Ectodermal cell (in vitro differentiated cells): ENCODE data around the gene UGP2.
A peak's percentile ranks its signal among the peaks of the same experiment; 100 is the strongest.

Experiments
- H3K27ac ChIP-seq: 2 replicates; pipeline ENCODE4 v1.7.0; 2013; ENCODE audit warnings: mild to moderate bottlenecking, low read depth, low read length; ENCODE audit not compliant: insufficient read depth, poor library complexity, severe bottlenecking
- H3K27me3 ChIP-seq: 2 replicates; pipeline ENCODE4 v1.7.0; 2013; ENCODE audit warnings: mild to moderate bottlenecking, low read length; ENCODE audit not compliant: insufficient read depth, control insufficient read depth, poor library complexity, severe bottlenecking
- H3K36me3 ChIP-seq: one replicate; pipeline ENCODE4 v1.7.0; 2013; ENCODE audit warnings: low read length; ENCODE audit not compliant: control insufficient read depth, insufficient read depth
- H3K4me1 ChIP-seq: one replicate; pipeline ENCODE4 v1.7.0; 2013; ENCODE audit warnings: low read length; ENCODE audit not compliant: control insufficient read depth, insufficient read depth
- H3K4me3 ChIP-seq: 2 replicates; pipeline ENCODE4 v1.7.0; 2013; ENCODE audit warnings: low read depth, low read length, control low read depth; ENCODE audit not compliant: insufficient read depth
- H3K9me3 ChIP-seq: 2 replicates; pipeline ENCODE4 v1.7.0; 2013; ENCODE audit warnings: mild to moderate bottlenecking, low read length, moderate library complexity; ENCODE audit not compliant: control insufficient read depth
- WGBS, 2 experiments: methylation state at CpG; one replicate each; pipeline ENCODE4 v1.1.7; 2013; ENCODE audit warnings: missing lambda C conversion rate in 2 of 2; 5-methylcytosine and 5-hydroxymethylcytosine counted together

The UGP2 gene

DNA sequence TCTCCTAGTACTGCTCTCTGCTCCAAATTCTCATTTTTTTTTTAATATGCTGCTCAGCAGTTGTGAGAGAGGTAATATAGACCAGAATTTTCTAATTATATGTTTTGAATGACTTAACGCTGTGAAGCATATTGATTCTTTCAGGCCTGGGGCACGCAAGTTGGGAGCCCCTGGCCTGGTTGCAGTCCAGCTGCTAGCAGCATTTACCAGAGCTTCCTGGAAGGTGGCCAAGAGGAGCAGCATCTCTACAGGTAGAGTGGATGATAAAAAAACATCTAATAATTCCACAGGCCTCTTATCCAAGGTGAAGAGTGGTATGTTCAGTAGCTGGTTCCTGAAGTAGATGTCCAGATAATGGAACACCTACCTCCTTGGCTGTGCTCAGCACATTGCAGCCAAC is 7.3 kb upstream of the UGP2 start:
- no peaks in the 10 kb centered on the region for H3K9me3 ChIP-seq
- no peak overlapping the region for H3K27ac ChIP-seq
- no peak overlapping the region for H3K4me3 ChIP-seq
- no peaks in the 10 kb centered on the region for H3K36me3 ChIP-seq
- WGBS, 2 experiments, result 94 to 98% methylated on average over 2 of the region's 2 CpGs
- no peaks in the 10 kb centered on the region for H3K27me3 ChIP-seq
- no peaks in the 10 kb centered on the region for H3K4me1 ChIP-seq

DNA sequence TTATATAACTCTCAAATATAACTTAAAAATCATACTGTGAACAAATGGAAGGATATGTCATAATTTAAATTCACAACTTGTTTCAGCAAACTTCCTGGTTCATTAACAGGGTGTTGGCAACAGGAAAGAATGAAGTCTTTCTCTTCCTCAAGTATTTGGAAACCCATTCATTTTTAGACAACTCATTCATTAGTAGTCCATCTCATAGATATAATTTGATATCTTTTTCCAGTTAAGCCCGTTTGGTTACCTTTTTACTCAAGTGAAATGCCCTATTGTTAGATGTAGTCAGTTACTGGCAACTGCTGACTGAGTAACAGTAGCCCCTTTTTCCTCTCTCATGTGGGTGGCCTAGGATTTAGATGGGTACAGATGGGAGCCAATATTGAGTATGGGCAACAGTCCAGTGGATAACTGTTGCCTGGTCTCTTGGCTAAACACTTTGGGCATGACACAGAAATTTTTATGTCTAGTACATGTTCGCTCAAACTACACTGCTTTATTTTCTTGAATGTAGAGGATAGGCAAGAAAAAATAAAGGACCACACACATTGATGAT is 4.6 kb upstream of the UGP2 start:
- Histone ChIP-seq H3K27me3 (no peaks in the 10 kb centered on the region), H3K36me3 (no peaks in the 10 kb centered on the region), H3K9me3 (no peaks in the 10 kb centered on the region), H3K4me3 (no peak overlapping the region), H3K4me1 (no peaks in the 10 kb centered on the region), H3K27ac (no peak overlapping the region)
- 80 to 100% methylated on average over 1 to 2 of the region's 2 CpGs for WGBS, 2 experiments

DNA sequence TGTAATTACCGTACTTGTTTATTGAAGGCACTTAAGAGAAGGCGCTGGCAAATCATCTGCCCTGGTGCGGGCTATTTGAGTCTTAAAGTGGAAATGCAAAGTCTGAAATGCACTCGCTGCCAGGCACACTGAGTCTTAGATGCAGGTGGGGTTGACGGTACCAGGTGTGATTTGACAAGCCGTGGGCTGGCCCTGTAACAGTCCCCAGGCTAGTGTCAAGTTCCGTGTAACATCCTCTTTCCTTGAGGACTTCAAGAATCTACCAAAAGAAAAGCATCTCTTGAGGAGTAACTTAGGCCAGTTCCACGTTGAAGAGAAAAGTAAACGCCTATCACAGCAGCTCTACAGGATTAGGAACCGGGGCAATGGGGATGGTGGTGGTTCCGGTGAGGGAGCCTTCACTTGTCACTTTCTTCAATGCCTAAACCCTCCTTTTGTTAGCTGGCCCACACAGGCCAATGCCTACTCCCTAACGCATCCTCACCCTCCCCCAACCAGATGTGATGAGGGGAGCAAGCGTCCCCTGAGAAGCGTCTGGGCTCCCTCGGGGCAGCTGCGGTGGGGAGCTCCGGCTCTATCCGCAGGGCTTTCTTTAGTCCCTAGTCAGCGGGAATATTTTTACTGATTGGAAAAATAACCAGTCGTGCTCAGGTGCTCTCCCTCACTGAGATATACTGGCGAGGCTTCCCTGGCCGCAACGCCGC is 1.5 kb upstream of the UGP2 start:
- Histone ChIP-seq H3K36me3 (no peaks in the 10 kb centered on the region), H3K4me3 (peak overlapping the region; percentile 72), H3K9me3 (no peaks in the 10 kb centered on the region), H3K4me1 (peaks cover 14% of the 10 kb centered on the region), H3K27me3 (no peaks in the 10 kb centered on the region), H3K27ac (peak overlapping the region; percentile 72)
- 7 to 10% methylated on average over 24 of the region's 24 CpGs for WGBS, 2 experiments

DNA sequence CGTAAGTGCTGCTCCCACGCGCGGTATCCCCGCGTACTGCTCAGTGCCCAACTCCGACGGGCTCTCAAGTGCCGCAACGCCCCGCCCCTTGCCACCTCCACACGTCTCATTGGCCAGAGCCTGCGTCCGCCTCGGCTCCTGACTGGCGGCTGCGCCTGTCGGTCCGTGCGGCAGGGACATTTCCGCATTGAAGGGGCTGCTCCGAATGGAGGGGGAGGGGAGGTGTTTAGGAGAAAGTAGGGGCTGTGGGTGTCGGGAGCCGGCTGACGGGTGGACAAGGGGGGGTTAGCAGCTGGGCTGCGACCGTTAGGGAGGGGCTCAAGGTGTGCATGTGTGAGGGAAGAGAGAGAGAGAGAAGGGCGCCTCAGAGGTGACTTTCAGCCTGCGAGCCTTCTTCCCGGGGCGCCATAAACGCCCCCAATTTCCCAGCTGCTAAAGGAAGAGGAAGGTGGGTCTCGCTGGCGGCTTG is 877 bp upstream of the UGP2 start:
- peaks cover 18% of the 10 kb centered on the region for H3K4me1 ChIP-seq
- peak overlapping the region; percentile 72 for H3K4me3 ChIP-seq
- whole genome bisulfite sequencing, 2 experiments, result 0% methylated on average over 34 of the region's 34 CpGs
- no peaks in the 10 kb centered on the region for H3K27me3 ChIP-seq
- H3K27ac ChIP-seq, result peak overlapping the region; percentile 95
- H3K9me3 ChIP-seq, result no peaks in the 10 kb centered on the region
- H3K36me3 ChIP-seq, result no peaks in the 10 kb centered on the region

DNA sequence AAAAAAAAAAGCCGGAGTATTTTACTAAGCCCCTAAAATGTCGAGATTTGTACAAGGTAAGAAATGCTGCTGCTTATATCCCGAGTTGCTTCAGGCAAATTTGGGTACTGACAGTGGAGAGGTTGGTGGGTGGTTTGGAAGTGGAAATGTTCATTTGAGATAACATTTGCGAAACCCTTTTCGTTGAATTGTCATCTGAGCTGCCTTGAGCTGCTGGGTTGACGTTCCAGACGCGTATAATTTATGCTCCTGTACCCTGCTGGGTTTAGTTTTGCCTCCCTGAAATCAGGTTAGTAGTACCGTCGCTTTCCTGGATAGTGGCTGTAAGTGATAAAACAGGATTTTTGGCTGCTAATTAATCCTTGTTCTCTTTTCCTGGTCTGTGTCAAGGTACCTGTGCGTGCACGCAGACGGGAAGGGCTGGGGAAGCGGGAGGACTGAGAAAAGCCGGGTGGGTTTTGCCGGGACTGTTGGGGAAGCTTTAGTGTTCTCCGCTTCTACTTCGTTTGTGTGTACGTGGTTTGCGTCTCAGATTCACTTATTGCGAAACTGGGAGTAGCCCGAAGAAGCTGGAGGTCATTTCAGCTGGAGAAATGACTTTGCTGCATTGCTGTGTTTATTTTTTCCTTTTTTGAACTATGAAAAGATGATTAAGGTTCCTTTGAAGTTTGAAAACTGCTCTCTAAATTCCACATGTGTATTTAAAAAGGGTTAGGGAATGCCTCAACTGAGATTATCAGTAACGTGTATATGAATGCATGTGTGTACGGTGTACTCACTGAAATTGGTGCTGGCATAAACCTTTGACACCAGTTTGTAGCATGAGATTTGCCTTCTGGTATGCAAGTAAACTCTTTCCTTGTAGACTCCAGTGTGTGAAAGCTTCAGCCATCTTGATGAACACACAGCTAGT is 709 bp downstream of the UGP2 start:
- Histone ChIP-seq H3K4me3 (peak overlapping the region; percentile 72), H3K9me3 (no peaks in the 10 kb centered on the region), H3K27me3 (no peaks in the 10 kb centered on the region), H3K27ac (peak overlapping the region; percentile 95), H3K4me1 (peaks cover 20% of the 10 kb centered on the region), H3K36me3 (no peaks in the 10 kb centered on the region)
- WGBS, 2 experiments, result 1% methylated on average over 24 of the region's 24 CpGs

DNA sequence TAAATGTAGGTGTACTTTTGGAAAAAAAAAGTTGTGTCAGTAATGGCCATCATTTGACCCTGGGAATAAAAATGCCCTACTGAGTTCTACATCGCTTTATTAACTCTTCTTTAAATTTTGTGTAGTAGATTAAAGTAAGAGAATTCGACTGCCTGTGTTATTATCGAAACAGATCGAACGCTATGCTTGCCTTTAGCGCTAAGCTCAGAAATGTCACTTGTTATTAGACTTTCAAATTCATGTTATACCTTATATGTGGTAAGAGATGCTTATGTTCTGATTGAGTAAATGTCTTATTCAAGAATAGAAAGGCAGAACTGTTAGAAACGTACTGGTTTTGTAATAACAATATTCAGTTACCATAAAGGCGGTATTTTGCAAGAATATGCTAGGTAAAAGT is 1.4 kb downstream of the UGP2 start:
- Histone ChIP-seq H3K36me3 (no peaks in the 10 kb centered on the region), H3K4me3 (peak overlapping the region; percentile 72), H3K4me1 (peaks cover 20% of the 10 kb centered on the region), H3K27ac (no peak overlapping the region), H3K27me3 (no peaks in the 10 kb centered on the region), H3K9me3 (no peaks in the 10 kb centered on the region)
- 9 to 14% methylated on average over 7 to 8 of the region's 8 CpGs for WGBS, 2 experiments

- Histone ChIP-seq H3K27ac (no peak overlapping the region), H3K9me3 (no peaks in the 10 kb centered on the region), H3K4me1 (peaks cover 22% of the 10 kb centered on the region), H3K36me3 (no peaks in the 10 kb centered on the region), H3K4me3 (peak overlapping the region; percentile 72), H3K27me3 (no peaks in the 10 kb centered on the region)
- 20 to 45% methylated on average over 2 of the region's 2 CpGs for WGBS, 2 experiments
These were observed 2.1 kb downstream of the UGP2 start for GRCh38 chr2:63843791-63844190.

DNA sequence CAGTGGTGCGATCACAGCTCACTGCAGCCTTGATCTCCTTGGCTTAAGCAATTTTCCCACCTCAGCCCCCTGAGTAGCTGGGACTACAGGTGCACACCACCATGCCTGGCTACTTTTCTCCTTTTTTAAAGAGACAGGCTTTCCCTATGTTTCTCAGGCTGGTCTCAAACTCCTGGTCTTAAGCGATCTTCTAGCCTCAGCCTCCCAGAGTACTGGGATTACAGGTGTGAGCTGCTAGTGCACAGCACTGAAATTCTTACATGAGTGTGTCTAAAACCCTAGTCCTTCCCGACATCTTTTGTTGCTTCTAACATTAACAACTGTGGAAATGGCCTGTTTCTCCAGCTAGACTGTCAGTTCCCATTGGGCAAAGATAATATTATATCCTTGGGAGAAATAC is 2.9 kb downstream of the UGP2 start:
- H3K9me3 ChIP-seq, result no peaks in the 10 kb centered on the region
- 33 to 41% methylated on average over 3 of the region's 3 CpGs for WGBS, 2 experiments
- H3K4me1 ChIP-seq, result peaks cover 31% of the 10 kb centered on the region
- no peak overlapping the region for H3K4me3 ChIP-seq
- no peaks in the 10 kb centered on the region for H3K36me3 ChIP-seq
- H3K27ac ChIP-seq, result no peak overlapping the region
- no peaks in the 10 kb centered on the region for H3K27me3 ChIP-seq

DNA sequence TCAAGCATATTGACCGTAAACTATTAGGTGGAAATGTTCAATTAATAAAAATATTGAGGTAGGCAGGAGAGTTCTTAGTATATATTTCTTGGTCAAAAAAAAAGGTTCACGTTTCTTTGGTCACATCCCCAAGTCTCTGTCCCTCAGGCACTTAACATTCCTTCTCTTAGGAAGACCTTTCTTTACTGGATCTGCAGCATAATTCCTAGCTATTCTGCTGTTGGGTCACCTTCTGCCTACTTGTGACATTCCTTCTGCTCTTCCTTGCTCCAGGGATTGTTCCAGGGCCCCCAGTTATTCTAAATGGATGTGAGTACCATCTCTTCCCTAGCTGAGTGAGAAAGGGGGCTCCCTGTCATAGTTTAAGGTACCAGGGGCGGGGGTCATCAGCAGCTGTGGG is 4.2 kb downstream of the UGP2 start:
- Histone ChIP-seq H3K9me3 (no peaks in the 10 kb centered on the region), H3K27me3 (no peaks in the 10 kb centered on the region), H3K27ac (no peak overlapping the region), H3K4me1 (peaks cover 36% of the 10 kb centered on the region), H3K36me3 (no peaks in the 10 kb centered on the region), H3K4me3 (no peak overlapping the region)
- 69 to 75% methylated on average over 3 of the region's 3 CpGs for WGBS, 2 experiments

DNA sequence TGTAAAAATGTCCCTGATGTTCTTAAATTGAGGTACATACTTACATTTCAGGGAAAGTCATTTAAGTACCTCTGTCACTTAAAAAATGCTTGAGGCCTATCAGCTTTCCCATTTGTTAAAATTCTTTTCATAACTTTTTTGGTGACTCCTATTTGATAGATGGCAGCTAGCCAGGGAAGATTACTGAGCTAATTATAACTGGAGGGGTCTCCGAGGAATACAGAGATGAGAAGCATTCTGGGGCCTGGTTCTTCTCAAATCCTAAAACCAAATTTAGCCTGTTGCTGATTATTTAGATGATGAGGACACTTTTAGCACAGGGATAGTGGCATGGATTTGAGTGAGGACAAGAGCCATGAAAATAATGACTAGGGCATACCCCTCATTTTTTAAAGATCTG is 4.8 kb downstream of the UGP2 start:
- Histone ChIP-seq H3K27me3 (no peaks in the 10 kb centered on the region), H3K4me3 (no peak overlapping the region), H3K4me1 (peaks cover 36% of the 10 kb centered on the region), H3K36me3 (no peaks in the 10 kb centered on the region), H3K9me3 (no peaks in the 10 kb centered on the region), H3K27ac (no peak overlapping the region)
- WGBS, 2 experiments, result 44 to 62% methylated on average over 1 of the region's 1 CpG
